Loucy (cell line): ENCODE data around the gene SLX4IP.
A peak's percentile ranks its signal among the peaks of the same experiment; 100 is the strongest.

Experiments used
- H2AFZ ChIP-seq: fragments of 200-600 bp; sonication (generic); 2 replicates; pipeline ENCODE4 v1.6.0; 2016; ENCODE audit warnings: antibody characterized with exemption, mild to moderate bottlenecking, low read length, moderate library complexity
- H3F3A ChIP-seq: fragments of 200-600 bp; 2 replicates; pipeline ENCODE4 v1.6.0; 2016; ENCODE audit warnings: antibody characterized with exemption, low read depth, mild to moderate bottlenecking
- H3K27me3 ChIP-seq: fragments of 200-600 bp; sonication (generic); 2 replicates; pipeline ENCODE4 v1.6.1; 2014; ENCODE audit warnings: low read length, mild to moderate bottlenecking; ENCODE audit not compliant: insufficient read depth, poor library complexity, severe bottlenecking
- H3K36me3 ChIP-seq: fragments of 200-600 bp; sonication (generic); 2 replicates; pipeline ENCODE4 v1.6.1; 2016; ENCODE audit warnings: low read length; ENCODE audit not compliant: insufficient read depth
- H3K4me1 ChIP-seq: fragments of 200-600 bp; sonication (generic); 2 replicates; pipeline ENCODE4 v1.5.1; 2014; ENCODE audit warnings: low read length, mild to moderate bottlenecking; ENCODE audit not compliant: insufficient read depth, poor library complexity, severe bottlenecking
- H3K4me2 ChIP-seq: fragments of 200-600 bp; sonication (generic); 2 replicates; pipeline ENCODE4 v1.6.0; 2014; ENCODE audit warnings: antibody characterized with exemption, low read length, low read depth, mild to moderate bottlenecking; ENCODE audit not compliant: poor library complexity, severe bottlenecking
- H3K4me3 ChIP-seq: fragments of 200-600 bp; sonication (generic); 2 replicates; pipeline ENCODE4 v1.5.1; 2014; ENCODE audit warnings: low read length, mild to moderate bottlenecking, mixed read lengths; ENCODE audit not compliant: poor library complexity, severe bottlenecking
- H3K79me2 ChIP-seq: fragments of 200-600 bp; sonication (generic); 2 replicates; pipeline ENCODE4 v1.6.1; 2014; ENCODE audit warnings: low read length; ENCODE audit not compliant: insufficient read depth
- H3K9ac ChIP-seq: fragments of 200-600 bp; sonication (generic); 2 replicates; pipeline ENCODE4 v1.6.0; 2014; ENCODE audit warnings: mild to moderate bottlenecking, low read depth, low read length, moderate library complexity; ENCODE audit not compliant: poor library complexity, severe bottlenecking
- H3K9me2 ChIP-seq: fragments of 200-600 bp; sonication (generic); replicated peaks from 2 replicates; pipeline ENCODE4 v1.6.1; 2016; ENCODE audit warnings: low read depth, low read length, mixed read lengths
- H3K9me3 ChIP-seq: fragments of 200-600 bp; sonication (generic); 2 replicates; pipeline ENCODE4 v1.6.1; 2014; ENCODE audit warnings: mild to moderate bottlenecking, antibody characterized with exemption, low read length, low read depth; ENCODE audit not compliant: insufficient read depth
- H4K20me1 ChIP-seq: fragments of 200-600 bp; sonication (generic); 2 replicates; pipeline ENCODE4 v1.6.0; 2014; ENCODE audit warnings: antibody characterized with exemption, low read length, mild to moderate bottlenecking; ENCODE audit not compliant: insufficient read depth, poor library complexity, severe bottlenecking
- EZH2phosphoT487 ChIP-seq: fragments of 200-600 bp; IDR thresholded peaks from 2 replicates; pipeline ENCODE4 v1.6.1; 2018; ENCODE audit warnings: antibody characterized with exemption, mild to moderate bottlenecking, moderate library complexity, borderline replicate concordance
- TF ChIP-seq, protein P1 (sequence below): fragments of 200-600 bp; sonication (generic); conservative IDR thresholded peaks from 2 replicates; pipeline ENCODE4 v1.5.1; 2014; ENCODE audit warnings: mild to moderate bottlenecking, antibody characterized with exemption, low read length

Gene SLX4IP

DNA sequence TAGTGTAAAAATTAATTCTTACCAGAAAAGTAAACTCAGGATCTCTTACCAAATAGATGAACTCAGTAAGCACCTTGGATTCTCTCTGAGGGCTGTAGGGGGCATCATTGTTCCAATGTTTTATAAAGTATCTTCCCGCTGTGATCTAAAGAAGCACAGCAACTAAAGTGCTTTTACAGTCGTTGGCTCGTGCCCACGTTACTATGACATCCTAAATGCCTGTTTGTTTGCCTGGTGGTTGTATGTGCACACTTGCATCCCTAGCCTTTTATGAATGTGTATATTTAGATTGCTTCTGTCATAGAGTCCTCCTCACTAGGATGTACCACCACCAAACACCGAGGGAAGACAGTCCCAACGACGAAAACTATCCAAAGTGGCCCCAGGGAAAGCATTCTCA lies 34.5 kb downstream of the SLX4IP start:
- H2AFZ ChIP-seq: no peak overlapping the region
- no peaks in the 10 kb centered on the region for H3K27me3 ChIP-seq
- no peaks in the 10 kb centered on the region for H3F3A ChIP-seq
- no peaks in the 10 kb centered on the region for H3K4me1 ChIP-seq
- TF ChIP-seq EZH2phosphoT487: no peak
- TF ChIP-seq, protein P1, sequence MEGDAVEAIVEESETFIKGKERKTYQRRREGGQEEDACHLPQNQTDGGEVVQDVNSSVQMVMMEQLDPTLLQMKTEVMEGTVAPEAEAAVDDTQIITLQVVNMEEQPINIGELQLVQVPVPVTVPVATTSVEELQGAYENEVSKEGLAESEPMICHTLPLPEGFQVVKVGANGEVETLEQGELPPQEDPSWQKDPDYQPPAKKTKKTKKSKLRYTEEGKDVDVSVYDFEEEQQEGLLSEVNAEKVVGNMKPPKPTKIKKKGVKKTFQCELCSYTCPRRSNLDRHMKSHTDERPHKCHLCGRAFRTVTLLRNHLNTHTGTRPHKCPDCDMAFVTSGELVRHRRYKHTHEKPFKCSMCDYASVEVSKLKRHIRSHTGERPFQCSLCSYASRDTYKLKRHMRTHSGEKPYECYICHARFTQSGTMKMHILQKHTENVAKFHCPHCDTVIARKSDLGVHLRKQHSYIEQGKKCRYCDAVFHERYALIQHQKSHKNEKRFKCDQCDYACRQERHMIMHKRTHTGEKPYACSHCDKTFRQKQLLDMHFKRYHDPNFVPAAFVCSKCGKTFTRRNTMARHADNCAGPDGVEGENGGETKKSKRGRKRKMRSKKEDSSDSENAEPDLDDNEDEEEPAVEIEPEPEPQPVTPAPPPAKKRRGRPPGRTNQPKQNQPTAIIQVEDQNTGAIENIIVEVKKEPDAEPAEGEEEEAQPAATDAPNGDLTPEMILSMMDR: peak; percentile 83
- no peak overlapping the region for H3K9ac ChIP-seq
- no peak overlapping the region for H3K4me3 ChIP-seq
- peaks cover 22% of the 10 kb centered on the region; the same call in 1 of the 2 replicates for H3K79me2 ChIP-seq
- no peaks in the 10 kb centered on the region for H4K20me1 ChIP-seq
- H3K9me3 ChIP-seq: no peaks in the 10 kb centered on the region
- H3K9me2 ChIP-seq: no peaks in the 10 kb centered on the region
- peaks cover 3% of the 10 kb centered on the region; the same call in 1 of the 2 replicates for H3K36me3 ChIP-seq
- H3K4me2 ChIP-seq: no peak overlapping the region

DNA sequence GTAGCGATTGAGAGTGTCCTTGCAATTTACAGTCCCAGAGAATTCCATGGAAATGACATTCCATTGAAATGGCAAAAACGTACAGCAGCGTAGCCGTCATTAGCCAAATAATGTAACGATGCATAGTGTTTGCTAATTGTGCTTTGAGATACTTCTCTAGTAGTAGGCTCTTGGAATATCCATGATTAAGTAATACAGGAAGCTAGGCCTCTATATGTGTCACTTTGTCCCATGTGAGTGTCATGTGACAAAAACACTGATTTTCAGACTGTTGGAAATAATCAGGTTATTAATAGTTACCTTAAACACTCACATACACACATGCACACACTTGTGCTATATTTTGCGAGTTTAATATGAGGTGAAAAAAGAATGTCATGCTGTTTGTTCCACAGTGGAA lies 35.2 kb downstream of the SLX4IP start:
- H3K9me2 ChIP-seq: no peaks in the 10 kb centered on the region
- no peak overlapping the region for H3K9ac ChIP-seq
- H3K4me1 ChIP-seq: no peaks in the 10 kb centered on the region
- peaks cover 17% of the 10 kb centered on the region; the same call in 1 of the 2 replicates for H3K79me2 ChIP-seq
- H3K36me3 ChIP-seq: peaks cover 3% of the 10 kb centered on the region; the same call in 1 of the 2 replicates
- H2AFZ ChIP-seq: no peak overlapping the region
- H3K27me3 ChIP-seq: no peaks in the 10 kb centered on the region
- H4K20me1 ChIP-seq: no peaks in the 10 kb centered on the region
- no peak overlapping the region for H3K4me2 ChIP-seq
- no peaks in the 10 kb centered on the region for H3K9me3 ChIP-seq
- no peak for TF ChIP-seq EZH2phosphoT487
- TF ChIP-seq, protein P1: no peak
- H3F3A ChIP-seq: no peaks in the 10 kb centered on the region
- H3K4me3 ChIP-seq: no peak overlapping the region

DNA sequence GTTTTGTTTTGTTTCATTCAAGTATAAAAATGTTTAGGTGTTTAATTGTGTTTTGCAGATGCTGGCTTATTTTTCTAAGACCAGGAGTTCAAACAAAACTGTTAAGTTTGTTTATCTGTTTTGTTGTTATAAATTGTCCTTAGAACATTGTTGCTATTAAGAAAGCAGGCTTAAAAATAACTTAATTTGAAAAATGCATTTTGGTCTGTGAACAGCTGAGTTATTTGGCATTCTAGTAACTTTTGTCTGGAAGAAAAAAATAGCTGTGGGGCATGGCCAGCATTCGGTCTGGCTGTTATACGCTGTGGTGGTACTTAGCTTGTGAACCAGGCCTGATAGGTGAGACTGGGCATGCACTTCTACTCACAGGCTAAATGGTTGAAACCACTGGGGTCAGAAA lies 37.8 kb downstream of the SLX4IP start:
- H2AFZ ChIP-seq: no peak overlapping the region
- H3F3A ChIP-seq: no peaks in the 10 kb centered on the region
- peaks cover 32% of the 10 kb centered on the region for H3K79me2 ChIP-seq
- TF ChIP-seq, protein P1: no peak
- TF ChIP-seq EZH2phosphoT487: no peak
- no peaks in the 10 kb centered on the region for H4K20me1 ChIP-seq
- H3K36me3 ChIP-seq: peaks cover 3% of the 10 kb centered on the region; the same call in 1 of the 2 replicates
- H3K4me1 ChIP-seq: peaks cover 6% of the 10 kb centered on the region
- H3K4me3 ChIP-seq: no peak overlapping the region
- H3K4me2 ChIP-seq: no peak overlapping the region
- no peak overlapping the region for H3K9ac ChIP-seq
- no peaks in the 10 kb centered on the region for H3K27me3 ChIP-seq
- no peaks in the 10 kb centered on the region for H3K9me2 ChIP-seq
- H3K9me3 ChIP-seq: no peaks in the 10 kb centered on the region
